ENCODE data around the gene ACOT8. TPM values are rescaled to one million over a fixed set of nuclear protein-coding genes. Genes with fewer than 3 reads are reported as not detected.

The ACOT8 gene
- total RNA-seq, 1 donor from 2014 or later: 23.6 TPM

DNA sequence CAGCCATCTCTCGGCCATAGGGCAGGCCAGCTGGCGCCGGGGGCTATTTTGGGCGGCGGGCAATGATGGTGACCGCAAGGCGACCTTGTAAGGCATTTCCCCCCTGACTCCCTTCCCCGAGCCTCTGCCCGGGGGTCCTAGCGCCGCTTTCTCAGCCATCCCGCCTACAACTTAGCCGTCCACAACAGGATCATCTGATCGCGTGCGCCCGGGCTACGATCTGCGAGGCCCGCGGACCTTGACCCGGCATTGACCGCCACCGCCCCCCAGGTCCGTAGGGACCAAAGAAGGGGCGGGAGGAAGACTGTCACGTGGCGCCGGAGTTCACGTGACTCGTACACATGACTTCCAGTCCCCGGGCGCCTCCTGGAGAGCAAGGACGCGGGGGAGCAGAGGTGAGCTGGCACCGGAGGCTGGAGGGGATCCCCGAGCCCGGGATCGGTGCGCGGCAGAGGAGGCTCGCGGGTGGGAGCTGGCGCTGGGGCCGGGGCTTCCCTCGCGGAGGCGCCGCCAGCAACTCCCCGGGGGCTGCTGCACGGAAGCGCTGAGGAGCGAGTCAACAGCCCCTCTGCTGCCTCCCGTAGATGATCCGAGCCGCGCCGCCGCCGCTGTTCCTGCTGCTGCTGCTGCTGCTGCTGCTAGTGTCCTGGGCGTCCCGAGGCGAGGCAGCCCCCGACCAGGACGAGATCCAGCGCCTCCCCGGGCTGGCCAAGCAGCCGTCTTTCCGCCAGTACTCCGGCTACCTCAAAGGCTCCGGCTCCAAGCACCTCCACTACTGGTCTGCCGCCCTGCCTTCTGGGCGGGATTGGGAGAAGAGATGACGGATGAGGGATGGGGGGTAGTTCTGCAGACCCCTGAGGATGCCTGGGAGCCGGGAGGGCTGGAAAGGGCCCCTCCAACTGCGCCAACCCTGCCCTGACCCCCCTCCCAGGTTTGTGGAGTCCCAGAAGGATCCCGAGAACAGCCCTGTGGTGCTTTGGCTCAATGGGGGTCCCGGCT is 34.1 kb upstream of the ACOT8 start, which contains the start of the genes CTSA and NEURL2:
Gene CTSA, plus strand, starts transcription at position 351 of the 999 bp plus-strand sequence. Its CDS starts 234 bp downstream, at position 585.
Gene NEURL2, minus strand, starts transcription at position 224 of the 999 bp plus-strand sequence. Its CDS starts 217 bp downstream, at position 7.
- Mint-ChIP-seq H3K9me3 (ENCODE audit: unreplicated experiment) (no peaks in the 10 kb centered on the region), H3K27me3 (ENCODE audit: unreplicated experiment) (no peaks in the 10 kb centered on the region), H3K27ac (ENCODE audit: unreplicated experiment) (peak within 1 kb of the TSS; percentile 93), H3K4me3 (ENCODE audit: unreplicated experiment) (peak within 1 kb of the TSS; percentile 88), H3K36me3 (ENCODE audit: unreplicated experiment) (peaks cover 8% of the 10 kb centered on the region), H3K4me1 (ENCODE audit: unreplicated experiment) (peaks cover 19% of the 10 kb centered on the region)
- peak; percentile 95 for DNase-seq (ENCODE audit: extremely low spot score, unreplicated experiment)
- TF ChIP-seq, protein P1, sequence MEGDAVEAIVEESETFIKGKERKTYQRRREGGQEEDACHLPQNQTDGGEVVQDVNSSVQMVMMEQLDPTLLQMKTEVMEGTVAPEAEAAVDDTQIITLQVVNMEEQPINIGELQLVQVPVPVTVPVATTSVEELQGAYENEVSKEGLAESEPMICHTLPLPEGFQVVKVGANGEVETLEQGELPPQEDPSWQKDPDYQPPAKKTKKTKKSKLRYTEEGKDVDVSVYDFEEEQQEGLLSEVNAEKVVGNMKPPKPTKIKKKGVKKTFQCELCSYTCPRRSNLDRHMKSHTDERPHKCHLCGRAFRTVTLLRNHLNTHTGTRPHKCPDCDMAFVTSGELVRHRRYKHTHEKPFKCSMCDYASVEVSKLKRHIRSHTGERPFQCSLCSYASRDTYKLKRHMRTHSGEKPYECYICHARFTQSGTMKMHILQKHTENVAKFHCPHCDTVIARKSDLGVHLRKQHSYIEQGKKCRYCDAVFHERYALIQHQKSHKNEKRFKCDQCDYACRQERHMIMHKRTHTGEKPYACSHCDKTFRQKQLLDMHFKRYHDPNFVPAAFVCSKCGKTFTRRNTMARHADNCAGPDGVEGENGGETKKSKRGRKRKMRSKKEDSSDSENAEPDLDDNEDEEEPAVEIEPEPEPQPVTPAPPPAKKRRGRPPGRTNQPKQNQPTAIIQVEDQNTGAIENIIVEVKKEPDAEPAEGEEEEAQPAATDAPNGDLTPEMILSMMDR (IDR thresholded peaks at IDR 0.05): no peak

DNA sequence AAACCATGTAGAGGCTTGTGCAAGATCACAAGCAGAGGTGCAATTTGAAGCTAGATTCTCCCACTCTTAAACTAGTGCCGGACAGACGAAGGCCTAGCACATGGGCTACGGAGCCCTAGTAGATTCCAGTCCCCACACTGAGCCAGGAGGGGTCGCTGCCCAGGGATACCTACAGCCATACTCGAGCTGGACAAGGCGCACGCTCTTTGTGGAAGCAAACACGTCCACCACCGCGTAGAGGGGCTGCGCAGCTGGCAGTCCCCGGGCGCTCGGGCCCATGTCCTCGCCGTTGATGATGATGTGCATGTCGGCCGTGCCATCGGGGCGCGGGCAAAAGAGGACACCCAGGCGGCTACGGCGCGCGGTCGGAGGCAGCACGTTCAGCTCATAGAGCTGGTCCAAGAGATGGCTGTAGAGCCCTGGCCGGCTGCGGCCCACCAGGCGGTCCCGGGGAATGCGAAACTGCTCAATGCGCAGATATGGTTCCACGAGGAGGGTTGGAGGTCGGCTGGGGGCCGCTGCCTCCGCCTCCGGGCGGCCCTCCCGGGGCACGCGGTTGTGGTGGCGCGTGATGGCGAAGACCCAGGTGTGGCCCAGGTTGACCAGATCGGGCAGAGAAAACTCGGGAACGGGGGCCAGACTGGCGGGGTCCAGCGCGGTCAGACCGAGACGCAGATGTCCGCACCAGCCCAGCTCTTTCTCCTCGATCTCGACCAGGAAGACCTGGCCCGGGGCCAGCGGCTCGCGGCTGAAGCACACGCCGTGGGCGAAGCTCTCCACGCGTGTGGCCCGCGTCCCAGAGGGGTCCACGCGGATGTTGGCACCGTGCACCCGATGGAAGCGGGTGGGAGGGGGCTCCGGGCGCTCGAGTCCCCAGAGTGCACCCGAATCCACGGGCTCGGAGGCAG is 33.1 kb upstream of the ACOT8 start:
- TF ChIP-seq, protein P1 (IDR thresholded peaks at IDR 0.05): peak; percentile 84
- Mint-ChIP-seq H3K4me3 (ENCODE audit: unreplicated experiment) (peak overlapping the region; percentile 88), H3K27me3 (ENCODE audit: unreplicated experiment) (no peaks in the 10 kb centered on the region), H3K9me3 (ENCODE audit: unreplicated experiment) (no peaks in the 10 kb centered on the region), H3K27ac (ENCODE audit: unreplicated experiment) (peak overlapping the region; percentile 93), H3K4me1 (ENCODE audit: unreplicated experiment) (peaks cover 22% of the 10 kb centered on the region), H3K36me3 (ENCODE audit: unreplicated experiment) (peaks cover 8% of the 10 kb centered on the region)
- DNase-seq (ENCODE audit: extremely low spot score, unreplicated experiment): peak; percentile 94

DNA sequence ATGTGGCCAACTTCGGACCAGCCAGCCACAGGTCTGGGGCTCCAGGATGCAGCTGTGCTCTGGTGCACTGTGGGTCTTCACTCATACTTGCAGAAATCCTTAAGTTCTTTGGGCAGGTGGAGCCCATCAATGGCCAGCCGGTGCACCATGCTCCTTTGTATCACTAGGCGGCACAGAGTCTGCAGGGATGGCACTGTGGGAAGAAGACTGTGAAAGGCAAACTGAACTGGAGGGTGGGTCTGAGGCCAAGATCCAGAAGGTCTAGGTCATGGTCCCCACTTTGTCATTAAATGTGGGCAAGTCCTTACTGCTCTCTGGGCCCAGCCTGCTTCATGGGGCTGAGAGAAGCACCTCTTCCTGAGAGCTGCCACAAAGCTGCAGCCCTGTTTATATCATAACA is 31.5 kb upstream of the ACOT8 start:
- Mint-ChIP-seq H3K4me1 (ENCODE audit: unreplicated experiment) (peaks cover 28% of the 10 kb centered on the region), H3K4me3 (ENCODE audit: unreplicated experiment) (no peak overlapping the region), H3K27me3 (ENCODE audit: unreplicated experiment) (no peaks in the 10 kb centered on the region), H3K27ac (ENCODE audit: unreplicated experiment) (no peak overlapping the region), H3K36me3 (ENCODE audit: unreplicated experiment) (peaks cover 2% of the 10 kb centered on the region), H3K9me3 (ENCODE audit: unreplicated experiment) (no peaks in the 10 kb centered on the region)
- TF ChIP-seq, protein P1 (IDR thresholded peaks at IDR 0.05): no peak
- DNase-seq (ENCODE audit: extremely low spot score, unreplicated experiment): no peak

DNA sequence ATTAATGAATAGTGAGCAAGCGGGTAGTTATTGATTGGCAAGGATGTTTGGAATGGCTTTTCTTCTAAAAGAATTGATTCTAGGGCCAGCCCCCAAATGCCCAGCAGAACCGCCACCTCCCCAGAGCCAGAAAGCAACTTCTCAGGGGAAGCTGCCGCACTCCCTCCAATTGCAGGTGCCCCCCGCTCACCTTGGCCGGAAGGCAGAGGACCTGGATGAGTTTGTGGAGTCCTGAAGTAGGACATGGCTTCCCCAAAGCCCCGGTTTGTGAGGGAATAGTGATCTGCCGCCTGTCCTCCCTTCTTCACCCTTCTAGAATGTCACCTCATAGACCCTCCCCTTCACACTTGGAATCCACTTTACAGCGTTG is 30.1 kb upstream of the ACOT8 start, which contains the start of gene SPATA25:
Gene SPATA25, minus strand, starts transcription at position 277 of the 370 bp plus-strand sequence. Its CDS starts 32 bp downstream, at position 245.
- Mint-ChIP-seq H3K27me3 (ENCODE audit: unreplicated experiment) (no peaks in the 10 kb centered on the region), H3K27ac (ENCODE audit: unreplicated experiment) (no peak within 1 kb of the TSS), H3K36me3 (ENCODE audit: unreplicated experiment) (peaks cover 10% of the 10 kb centered on the region), H3K4me1 (ENCODE audit: unreplicated experiment) (peaks cover 24% of the 10 kb centered on the region), H3K9me3 (ENCODE audit: unreplicated experiment) (no peaks in the 10 kb centered on the region), H3K4me3 (ENCODE audit: unreplicated experiment) (no peak within 1 kb of the TSS)
- TF ChIP-seq, protein P1 (IDR thresholded peaks at IDR 0.05): no peak
- no peak for DNase-seq (ENCODE audit: extremely low spot score, unreplicated experiment)

All from osteocyte (in vitro differentiated cells).